Stimulated activated CD4-positive, alpha-beta T cell treated with anti-CD3 and anti-CD28 coated beads, Interleukin-4, amount 100 ng/mL, for 24 hours (primary cell): ENCODE measurements around the gene ELOVL3.

Experiments used
- DNase-seq: peaks from one replicate; pipeline ENCODE4 v3.0.0-alpha.2; 2020

The ELOVL3 gene

GRCh38 chr10:102261196-102261595 is 35.1 kb downstream of the ELOVL3 start:
- no peak for DNase-seq

GRCh38 chr10:102261842-102262241 is 35.7 kb downstream of the ELOVL3 start:
- no peak for DNase-seq

GRCh38 chr10:102262744-102263370 is 36.8 kb downstream of the ELOVL3 start:
- DNase-seq: no peak

- DNase-seq: no peak
These were observed 38.3 kb downstream of the ELOVL3 start for GRCh38 chr10:102264371-102264770.

GRCh38 chr10:102266670-102267069 is 40.6 kb downstream of the ELOVL3 start:
- no peak for DNase-seq

- DNase-seq: no peak
These were observed 41.6 kb downstream of the ELOVL3 start for GRCh38 chr10:102267748-102268147.

GRCh38 chr10:102268375-102268888 is 42.3 kb downstream of the ELOVL3 start:
- DNase-seq: no peak

GRCh38 chr10:102269017-102269416 is 42.9 kb downstream of the ELOVL3 start:
- no peak for DNase-seq

- DNase-seq: no peak
These were observed 48.0 kb downstream of the ELOVL3 start for GRCh38 chr10:102274062-102274461.

- no peak for DNase-seq
These were observed 49.2 kb downstream of the ELOVL3 start for GRCh38 chr10:102275343-102275742.

GRCh38 chr10:102279104-102279503 is 53.0 kb downstream of the ELOVL3 start:
- no peak for DNase-seq
